D721Med (cell line): Measurements from ENCODE around the gene NUDT16L1.

ENCODE experiments used
- DNase-seq: peaks from one replicate; pipeline ENCODE4 v3.0.0; 2011; ENCODE audit warnings: low spot score; ENCODE audit not compliant: insufficient read length
- FAIRE-seq: peaks from 2 replicates; lab custom pipeline; 2011; peaks lifted over from hg19 to GRCh38; lab: Jason Lieb, UNC
- CTCF ChIP-seq: IDR thresholded peaks from 2 replicates; pipeline ENCODE4 v1.5.1; 2012; ENCODE audit warnings: mild to moderate bottlenecking, control low read depth; ENCODE audit not compliant: insufficient read depth; ENCODE audit errors: missing control alignments

Gene NUDT16L1

GRCh38 chr16:4696905-4697847 is 3.8 kb downstream of the NUDT16L1 start:
- TF ChIP-seq CTCF: no peak
- DNase-seq (no peak), FAIRE-seq (no peak)

- DNase-seq (no peak), FAIRE-seq (no peak)
- TF ChIP-seq CTCF: no peak
These were observed 4.5 kb downstream of the NUDT16L1 start for GRCh38 chr16:4697848-4698291.

GRCh38 chr16:4698321-4699045 is 5.1 kb downstream of the NUDT16L1 start:
- no peak for FAIRE-seq
- TF ChIP-seq CTCF: no peak
- no peak for DNase-seq

GRCh38 chr16:4699046-4699556 is 5.7 kb downstream of the NUDT16L1 start:
- FAIRE-seq: no peak
- no peak for DNase-seq

GRCh38 chr16:4700380-4700996 is 7.1 kb downstream of the NUDT16L1 start:
- FAIRE-seq (no peak), DNase-seq (no peak)
- no peak for TF ChIP-seq CTCF

More at GRCh38 chr16:4699046-4699556, 5.7 kb downstream of the NUDT16L1 start:
- TF ChIP-seq CTCF: no peak

GRCh38 chr16:4700997-4701743 is 7.8 kb downstream of the NUDT16L1 start:
- FAIRE-seq (no peak), DNase-seq (no peak)
- no peak for TF ChIP-seq CTCF
